ENCODE data around the gene RAD51B.

- TF ChIP-seq EP300 (IDR thresholded peaks at IDR 0.05; ENCODE audit: low read depth) (no peak), CTCF (IDR thresholded peaks at IDR 0.05) (no peak), POLR2A (IDR thresholded peaks at IDR 0.05) (no peak)
Measured at GRCh38 chr14:68464711-68465110, 645.1 kb downstream of the RAD51B start.
